Mucosa of rectum (tissue), 2 donors: ENCODE results near the gene ACSM2B.
"Not testable (repeated sequence)": the region's sequence is repeated elsewhere in the genome, so short reads cannot be mapped to it uniquely, and the experiment has no call there.

Experiments used
- H3K27ac ChIP-seq, 2 donors: one replicate each; pipeline ENCODE4 v1.7.0; 2013; ENCODE audit warnings: inconsistent platforms in 2 of 2, low read depth in 2 of 2, low read length in 2 of 2
- H3K27me3 ChIP-seq, 2 donors: one replicate each; pipeline ENCODE4 v1.7.0; 2013; ENCODE audit warnings: low read length in 2 of 2; ENCODE audit not compliant: control insufficient read depth in 2 of 2, insufficient read depth in 2 of 2
- H3K36me3 ChIP-seq, 2 donors: one replicate each; pipeline ENCODE4 v1.7.0; 2013; ENCODE audit warnings: low read length in 2 of 2; ENCODE audit not compliant: control insufficient read depth in 2 of 2, insufficient read depth in 2 of 2
- H3K4me1 ChIP-seq, 2 donors: one replicate each; pipeline ENCODE4 v1.7.0; 2013; ENCODE audit warnings: low read length in 2 of 2, mild to moderate bottlenecking in 1 of 2; ENCODE audit not compliant: control insufficient read depth in 2 of 2, insufficient read depth in 2 of 2
- H3K4me3 ChIP-seq, 2 donors: one replicate each; pipeline ENCODE4 v1.7.0; 2013; ENCODE audit warnings: low read length in 2 of 2
- H3K9ac ChIP-seq, 2 donors: one replicate each; pipeline ENCODE4 v1.7.0; 2013; ENCODE audit warnings: low read length in 2 of 2, low read depth in 1 of 2, mild to moderate bottlenecking in 1 of 2
- H3K9me3 ChIP-seq, 2 donors: one replicate each; pipeline ENCODE4 v1.7.0; 2013; ENCODE audit warnings: low read length in 2 of 2; ENCODE audit not compliant: control insufficient read depth in 2 of 2
- donor health status: healthy.
- donor health status: Normal muscosa, but diverticular disease.

The ACSM2B gene

DNA sequence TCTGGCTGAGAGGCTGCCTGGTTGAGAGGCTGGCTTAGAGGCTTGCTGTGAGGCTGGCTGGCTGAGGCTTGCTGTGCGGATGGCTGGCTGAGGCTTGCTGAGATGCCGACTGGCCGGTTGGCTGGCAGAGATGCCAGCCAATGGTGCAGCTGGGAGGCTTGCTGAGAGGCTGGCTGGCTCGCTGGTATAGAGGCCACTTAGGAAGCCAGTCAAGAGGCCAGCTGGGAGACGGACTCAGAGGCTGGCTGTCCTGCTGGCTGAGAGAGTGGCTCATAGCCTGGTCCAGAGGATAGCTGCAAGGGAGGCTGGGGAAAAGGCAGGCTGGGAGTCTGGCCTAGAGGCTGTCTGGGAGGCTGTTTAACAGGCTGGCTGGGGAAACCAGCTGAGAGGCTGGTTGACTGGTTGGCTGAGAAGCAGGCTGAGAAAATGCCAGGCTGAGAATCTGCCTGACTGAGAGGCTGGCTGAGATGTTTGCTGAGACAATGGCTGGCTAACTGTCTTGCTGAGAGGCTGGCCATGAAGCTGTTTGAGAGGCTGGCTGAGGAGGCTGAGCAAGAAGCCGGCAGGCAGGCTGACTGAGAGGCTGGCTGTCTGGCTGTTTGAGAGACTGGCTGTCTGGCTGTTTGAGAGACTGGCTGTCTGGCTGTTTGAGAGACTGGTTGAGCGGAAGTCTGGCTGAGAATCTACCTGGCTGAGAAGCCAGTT, 37.5 kb upstream of the ACSM2B start:
- peaks cover 0 to 3% of the 10 kb centered on the region in 2 donors for H3K27me3 ChIP-seq
- no peak overlapping the region for H3K27ac ChIP-seq
- no peaks in the 10 kb centered on the region for H3K36me3 ChIP-seq
- H3K4me1 ChIP-seq: no peaks in the 10 kb centered on the region
- H3K4me3 ChIP-seq: no peak overlapping the region
- no peaks in the 10 kb centered on the region for H3K9me3 ChIP-seq
- H3K9ac ChIP-seq: no peak overlapping the region

DNA sequence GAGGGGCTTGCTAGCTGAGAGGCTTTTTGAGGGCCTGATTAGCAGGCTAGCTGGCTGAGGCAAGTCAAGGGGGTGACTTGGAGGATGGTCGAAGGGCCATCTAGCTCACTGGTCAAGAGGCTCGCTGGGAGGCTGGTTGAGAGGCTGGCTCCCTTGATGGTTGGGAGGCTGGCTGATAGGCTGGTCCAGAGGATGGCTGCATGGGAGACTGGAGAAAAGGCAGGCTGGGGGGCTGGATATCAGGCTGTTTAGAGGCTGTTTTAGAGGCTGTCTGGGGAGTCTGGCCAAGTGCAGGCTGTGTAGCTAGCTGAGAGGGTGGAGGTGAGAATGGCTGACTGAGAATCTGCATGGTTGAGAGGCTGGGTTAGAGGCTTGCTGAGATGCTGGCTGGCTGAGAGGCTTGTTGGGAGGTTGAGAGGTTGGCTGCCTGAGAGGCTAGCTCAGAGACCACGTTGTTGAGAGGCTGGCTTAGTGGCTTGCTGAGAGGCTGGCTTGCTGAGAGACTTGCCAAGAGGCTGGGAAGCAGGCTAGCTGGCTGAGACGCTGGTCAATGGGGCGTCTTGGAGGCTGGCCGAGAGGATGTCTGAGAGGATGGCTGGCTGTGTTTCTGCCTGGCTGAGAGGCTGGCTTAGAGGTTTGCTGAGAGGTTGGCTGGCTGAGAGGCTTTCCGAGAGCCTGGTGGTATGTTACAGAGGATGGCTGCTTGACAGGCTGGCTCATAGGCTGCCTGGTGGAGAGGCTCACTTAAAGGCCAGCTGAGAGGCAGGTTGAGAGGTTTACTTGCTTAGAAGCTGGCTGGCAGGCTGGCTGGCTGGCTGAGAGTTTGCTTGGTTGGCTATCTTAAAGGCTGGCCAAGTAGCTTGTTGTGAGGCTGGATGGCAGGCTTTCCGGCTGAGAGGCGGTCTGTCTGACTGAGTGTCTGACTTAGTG, 36.6 kb upstream of the ACSM2B start:
- no peaks in the 10 kb centered on the region for H3K4me1 ChIP-seq
- H3K9ac ChIP-seq: no peak overlapping the region
- H3K36me3 ChIP-seq: no peaks in the 10 kb centered on the region
- H3K4me3 ChIP-seq: no peak overlapping the region
- peaks cover 0 to 3% of the 10 kb centered on the region in 2 donors for H3K27me3 ChIP-seq
- no peaks in the 10 kb centered on the region for H3K9me3 ChIP-seq
- no peak overlapping the region for H3K27ac ChIP-seq

- no peak overlapping the region for H3K4me3 ChIP-seq
- H3K4me1 ChIP-seq: no peaks in the 10 kb centered on the region
- H3K9me3 ChIP-seq: no peaks in the 10 kb centered on the region
- no peak overlapping the region for H3K27ac ChIP-seq
- H3K36me3 ChIP-seq: no peaks in the 10 kb centered on the region
- no peak overlapping the region for H3K9ac ChIP-seq
- peaks cover 0 to 4% of the 10 kb centered on the region in 2 donors for H3K27me3 ChIP-seq
These were observed 35.9 kb upstream of the ACSM2B start for GRCh38 chr16:20611975-20612481.

DNA sequence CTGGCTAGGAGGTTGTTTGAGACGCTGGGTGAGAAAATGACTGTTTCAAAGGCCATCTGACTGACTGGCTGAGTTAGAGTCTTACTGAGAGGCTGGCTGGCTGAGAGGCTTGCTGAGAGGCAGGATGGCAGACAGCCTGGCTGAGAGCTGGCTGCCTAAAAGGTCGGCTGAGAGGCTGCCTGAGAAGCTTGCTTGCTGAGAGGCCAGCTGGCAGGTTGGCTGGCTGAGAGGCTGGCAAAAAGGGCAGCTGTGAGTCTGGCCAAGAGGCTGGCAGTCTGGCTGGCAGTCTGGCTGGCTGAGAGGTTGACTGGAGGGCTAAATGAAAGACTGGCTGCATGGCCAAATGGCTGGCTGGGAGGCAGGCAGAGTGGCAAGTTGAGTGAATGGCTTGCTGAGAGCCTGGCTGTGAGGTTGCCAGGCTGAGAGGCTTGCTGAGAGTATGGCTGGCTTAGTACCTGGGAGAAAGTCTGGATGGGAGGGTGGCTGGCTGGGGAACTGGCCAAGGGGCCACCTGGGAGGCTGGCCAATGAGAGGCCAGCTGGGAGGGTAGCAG, 35.3 kb upstream of the ACSM2B start:
- Histone ChIP-seq H3K4me1 (no peaks in the 10 kb centered on the region), H3K9me3 (no peaks in the 10 kb centered on the region), H3K4me3 (no peak overlapping the region), H3K9ac (no peak overlapping the region), H3K27ac (no peak overlapping the region), H3K27me3 (peaks cover 0 to 6% of the 10 kb centered on the region in 2 donors), H3K36me3 (no peaks in the 10 kb centered on the region)

DNA sequence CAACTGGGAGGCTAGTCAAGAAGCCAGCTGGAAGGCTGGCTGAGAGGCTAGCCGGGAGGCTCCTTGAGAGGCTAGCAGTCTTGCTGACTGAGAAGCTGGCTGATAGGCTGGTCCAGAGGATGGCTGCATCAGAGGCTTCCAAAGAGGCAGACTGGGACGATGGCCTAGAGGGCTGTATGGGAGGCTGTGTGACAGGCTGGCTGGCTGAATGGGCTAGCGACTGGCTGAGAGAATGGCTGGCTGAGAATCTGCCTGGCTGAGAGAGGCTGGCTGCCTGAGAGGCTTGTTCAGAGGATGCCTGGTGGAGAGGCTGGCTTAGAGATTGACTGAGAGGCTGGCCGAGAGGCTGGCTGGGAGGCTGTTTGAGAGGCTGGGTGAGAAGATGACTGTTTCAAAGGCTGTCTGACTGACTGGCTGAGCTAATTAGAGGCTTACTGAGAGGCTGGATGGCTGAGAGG, 34.8 kb upstream of the ACSM2B start:
- Histone ChIP-seq H3K36me3 (no peaks in the 10 kb centered on the region), H3K4me3 (no peak overlapping the region), H3K27ac (no peak overlapping the region), H3K9ac (no peak overlapping the region), H3K9me3 (no peaks in the 10 kb centered on the region), H3K4me1 (no peaks in the 10 kb centered on the region), H3K27me3 (peaks cover 0 to 6% of the 10 kb centered on the region in 2 donors)

GRCh38 chr16:20610211-20610891, 34.2 kb upstream of the ACSM2B start:
- no peak overlapping the region for H3K4me3 ChIP-seq
- H3K9me3 ChIP-seq: no peaks in the 10 kb centered on the region
- no peak overlapping the region for H3K9ac ChIP-seq
- H3K27ac ChIP-seq: no peak overlapping the region
- peaks cover 0 to 6% of the 10 kb centered on the region in 2 donors for H3K27me3 ChIP-seq
- no peaks in the 10 kb centered on the region for H3K36me3 ChIP-seq
- no peaks in the 10 kb centered on the region for H3K4me1 ChIP-seq

- H3K36me3 ChIP-seq, H3K9ac ChIP-seq, H3K27me3 ChIP-seq, H3K9me3 ChIP-seq, H3K4me3 ChIP-seq, H3K4me1 ChIP-seq, H3K27ac ChIP-seq: not testable (repeated sequence)
These were observed 26.0 kb upstream of the ACSM2B start for GRCh38 chr16:20602205-20602604.

DNA sequence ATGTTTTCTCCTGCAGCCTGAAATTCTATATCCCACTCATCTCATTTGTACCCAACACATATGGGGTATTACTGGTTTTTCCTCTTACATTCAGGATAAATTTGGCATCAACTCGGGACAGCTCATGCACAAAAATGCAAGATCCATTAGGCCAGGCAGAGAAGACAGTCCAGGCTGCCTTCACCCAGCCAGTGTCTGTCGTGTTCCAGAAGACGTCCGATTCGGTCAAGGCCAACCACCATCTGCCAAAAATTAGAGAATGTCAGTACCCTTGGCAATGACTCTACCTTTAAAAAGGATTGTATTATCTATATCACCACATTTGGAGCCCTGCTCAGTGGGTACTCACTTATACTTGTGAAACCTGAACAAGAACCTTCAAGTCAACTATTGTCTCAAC, 23.3 kb upstream of the ACSM2B start:
- not testable (repeated sequence) for H3K27ac ChIP-seq, H3K9ac ChIP-seq, H3K9me3 ChIP-seq, H3K36me3 ChIP-seq, H3K27me3 ChIP-seq, H3K4me3 ChIP-seq, H3K4me1 ChIP-seq

DNA sequence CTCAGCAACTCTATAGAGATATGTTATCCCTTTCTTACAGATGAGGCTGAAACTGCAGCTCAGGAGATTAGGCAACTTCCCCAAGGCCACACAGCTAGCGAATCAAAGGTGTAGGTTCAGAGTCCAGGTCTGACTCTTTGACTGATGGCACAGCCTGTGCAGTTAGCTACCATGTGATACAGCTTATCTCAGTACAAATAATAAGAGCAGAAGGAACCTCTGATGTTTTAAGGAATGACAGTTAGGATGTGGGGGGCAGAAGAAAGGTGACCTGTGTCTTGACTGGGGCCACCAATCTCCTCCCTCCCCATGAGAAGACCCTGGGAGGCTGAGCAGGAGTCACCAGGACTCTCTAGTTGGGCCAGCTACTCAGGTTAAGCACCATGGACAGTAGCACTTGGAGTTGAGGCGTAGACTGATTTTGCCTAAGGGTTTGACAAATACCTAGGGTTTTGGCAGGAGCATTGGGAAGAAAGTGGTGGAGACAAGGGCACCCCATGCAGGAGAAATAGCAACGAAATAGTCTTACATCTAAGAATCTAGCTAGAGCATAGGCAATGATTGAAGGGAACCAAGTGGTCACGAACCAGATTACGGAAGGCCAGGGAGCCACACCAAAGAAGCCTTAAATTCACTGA, 22.8 kb upstream of the ACSM2B start:
- no peaks in the 10 kb centered on the region for H3K36me3 ChIP-seq
- H3K9me3 ChIP-seq: no peaks in the 10 kb centered on the region
- no peak overlapping the region for H3K9ac ChIP-seq
- no peaks in the 10 kb centered on the region for H3K27me3 ChIP-seq
- no peaks in the 10 kb centered on the region for H3K4me1 ChIP-seq
- no peak overlapping the region for H3K4me3 ChIP-seq
- H3K27ac ChIP-seq: no peak overlapping the region
